Measurements from ENCODE around the gene CTNNA1.
"Not testable (repeated sequence)": the region's sequence is repeated elsewhere in the genome, so short reads cannot be mapped to it uniquely, and the experiment has no call there.

The CTNNA1 gene

DNA sequence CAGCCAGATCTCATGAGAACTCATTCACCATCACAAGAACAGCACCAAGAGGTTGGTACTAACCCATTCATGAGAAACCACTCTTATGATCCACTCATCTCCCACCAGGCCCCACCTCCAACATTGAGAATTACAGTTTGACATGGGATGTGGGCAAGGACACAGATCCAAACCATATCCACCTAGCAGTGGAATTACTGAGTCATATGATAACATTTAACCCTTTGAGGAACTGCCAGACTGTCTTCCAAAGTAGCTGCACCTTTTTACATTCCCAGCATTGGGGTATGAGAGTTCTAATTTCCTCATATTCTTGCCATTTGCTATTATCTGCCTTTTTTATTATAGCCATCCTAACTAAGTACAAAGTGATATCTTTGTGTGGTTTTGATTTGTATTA lies 51.9 kb downstream of the CTNNA1 start:
- H3K9me3 ChIP-seq (ENCODE audit: control insufficient read depth, insufficient read depth, low read length), result no peaks in the 10 kb centered on the region
- H3K27ac ChIP-seq (ENCODE audit: low read length), result no peak overlapping the region
- no peak overlapping the region for H3K4me3 ChIP-seq (ENCODE audit: low read length)
- no peaks in the 10 kb centered on the region; the same call in 1 of the 2 replicates for H3K36me3 ChIP-seq (ENCODE audit: control insufficient read depth, insufficient read depth, low read length)
- H3K27me3 ChIP-seq (ENCODE audit: control insufficient read depth, insufficient read depth, low read length), result no peaks in the 10 kb centered on the region
- no peaks in the 10 kb centered on the region for H3K4me1 ChIP-seq (ENCODE audit: control insufficient read depth, insufficient read depth, low read length)
- DNase-seq (ENCODE audit: low read depth, low spot score), result no peak

GRCh38 chr5:138807182-138807581 lies 54.0 kb downstream of the CTNNA1 start:
- H3K4me3 ChIP-seq (ENCODE audit: low read length), result no peak overlapping the region
- no peaks in the 10 kb centered on the region; the same call in 1 of the 2 replicates for H3K36me3 ChIP-seq (ENCODE audit: control insufficient read depth, insufficient read depth, low read length)
- no CpG with 5 or more reads among the region's 1 CpG for WGBS (ENCODE audit: insufficient coverage, insufficient read length)
- no peaks in the 10 kb centered on the region for H3K9me3 ChIP-seq (ENCODE audit: control insufficient read depth, insufficient read depth, low read length)
- no peaks in the 10 kb centered on the region for H3K27me3 ChIP-seq (ENCODE audit: control insufficient read depth, insufficient read depth, low read length)
- no peak for DNase-seq (ENCODE audit: low read depth, low spot score)
- H3K4me1 ChIP-seq (ENCODE audit: control insufficient read depth, insufficient read depth, low read length), result no peaks in the 10 kb centered on the region
- H3K27ac ChIP-seq (ENCODE audit: low read length), result no peak overlapping the region

- H3K36me3 ChIP-seq (ENCODE audit: control insufficient read depth, insufficient read depth, low read length), result no peaks in the 10 kb centered on the region; the same call in 1 of the 2 replicates
- no peaks in the 10 kb centered on the region for H3K27me3 ChIP-seq (ENCODE audit: control insufficient read depth, insufficient read depth, low read length)
- no peak overlapping the region for H3K27ac ChIP-seq (ENCODE audit: low read length)
- no peak overlapping the region for H3K4me3 ChIP-seq (ENCODE audit: low read length)
- no peaks in the 10 kb centered on the region for H3K4me1 ChIP-seq (ENCODE audit: control insufficient read depth, insufficient read depth, low read length)
- no peaks in the 10 kb centered on the region for H3K9me3 ChIP-seq (ENCODE audit: control insufficient read depth, insufficient read depth, low read length)
- no peak for DNase-seq (ENCODE audit: low read depth, low spot score)
Measured at GRCh38 chr5:138809391-138809790, 56.2 kb downstream of the CTNNA1 start.

GRCh38 chr5:138810861-138811260 lies 57.6 kb downstream of the CTNNA1 start:
- WGBS (ENCODE audit: insufficient coverage, insufficient read length), result no CpG with 5 or more reads among the region's 35 CpGs
- H3K9me3 ChIP-seq (ENCODE audit: control insufficient read depth, insufficient read depth, low read length); H3K27me3 ChIP-seq (ENCODE audit: control insufficient read depth, insufficient read depth, low read length); DNase-seq (ENCODE audit: low read depth, low spot score); H3K4me3 ChIP-seq (ENCODE audit: low read length); H3K27ac ChIP-seq (ENCODE audit: low read length); H3K36me3 ChIP-seq (ENCODE audit: control insufficient read depth, insufficient read depth, low read length); H3K4me1 ChIP-seq (ENCODE audit: control insufficient read depth, insufficient read depth, low read length): not testable (repeated sequence)

- Histone ChIP-seq H3K4me3 (ENCODE audit: low read length) (no peak overlapping the region), H3K27me3 (ENCODE audit: control insufficient read depth, insufficient read depth, low read length) (no peaks in the 10 kb centered on the region), H3K4me1 (ENCODE audit: control insufficient read depth, insufficient read depth, low read length) (peaks cover 5% of the 10 kb centered on the region), H3K36me3 (ENCODE audit: control insufficient read depth, insufficient read depth, low read length) (no peaks in the 10 kb centered on the region), H3K9me3 (ENCODE audit: control insufficient read depth, insufficient read depth, low read length) (no peaks in the 10 kb centered on the region), H3K27ac (ENCODE audit: low read length) (no peak overlapping the region)
- DNase-seq (ENCODE audit: low read depth, low spot score), result no peak
- no CpG with 5 or more reads among the region's 5 CpGs for WGBS (ENCODE audit: insufficient coverage, insufficient read length)
Measured at GRCh38 chr5:138815529-138815928, 62.3 kb downstream of the CTNNA1 start.

DNA sequence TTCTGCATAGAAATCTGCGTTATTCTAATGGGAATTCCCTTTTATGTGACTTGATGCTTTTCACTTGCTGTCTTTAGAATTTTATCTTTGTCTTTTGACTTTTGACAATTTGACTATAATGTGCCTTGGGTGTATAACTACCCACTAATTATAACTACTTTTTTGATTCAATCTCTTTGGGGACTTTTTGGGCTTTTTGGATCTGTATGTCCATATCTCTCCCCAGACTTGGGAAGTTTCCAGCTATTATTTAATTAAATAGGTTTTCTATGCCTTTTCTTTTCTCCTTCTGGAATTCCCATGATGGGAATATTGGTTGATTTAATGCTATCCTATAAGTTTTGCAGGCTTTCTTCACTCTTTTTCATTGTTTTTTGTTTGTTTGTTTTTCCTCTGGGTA lies 64.0 kb downstream of the CTNNA1 start:
- H3K36me3 ChIP-seq (ENCODE audit: control insufficient read depth, insufficient read depth, low read length), result no peaks in the 10 kb centered on the region
- no peak for DNase-seq (ENCODE audit: low read depth, low spot score)
- H3K27ac ChIP-seq (ENCODE audit: low read length), result no peak overlapping the region
- no peak overlapping the region for H3K4me3 ChIP-seq (ENCODE audit: low read length)
- no CpG with 5 or more reads among the region's 1 CpG for WGBS (ENCODE audit: insufficient coverage, insufficient read length)
- H3K27me3 ChIP-seq (ENCODE audit: control insufficient read depth, insufficient read depth, low read length), result no peaks in the 10 kb centered on the region
- no peaks in the 10 kb centered on the region for H3K9me3 ChIP-seq (ENCODE audit: control insufficient read depth, insufficient read depth, low read length)
- H3K4me1 ChIP-seq (ENCODE audit: control insufficient read depth, insufficient read depth, low read length), result peaks cover 5% of the 10 kb centered on the region

DNA sequence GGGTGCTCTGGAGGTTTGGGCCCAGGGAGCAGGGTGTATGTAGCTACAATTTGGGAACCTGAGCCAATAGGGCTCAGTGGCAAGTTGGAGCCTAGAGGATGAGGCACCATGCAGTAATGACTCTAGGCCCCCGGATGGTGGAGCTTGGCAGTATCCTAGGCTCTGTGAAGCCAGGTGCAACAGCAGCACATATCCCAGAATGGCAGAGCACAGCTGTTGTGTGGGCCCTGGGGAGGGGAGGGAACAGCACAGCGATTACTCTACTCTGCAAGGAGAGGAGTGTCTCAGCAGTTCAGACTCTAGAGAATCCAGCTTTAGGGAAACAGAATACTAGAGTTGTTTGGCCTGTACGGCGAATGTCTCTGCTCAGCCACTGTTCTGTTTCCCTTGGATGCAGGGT lies 65.9 kb downstream of the CTNNA1 start:
- DNase-seq (ENCODE audit: low read depth, low spot score), result no peak
- H3K27me3 ChIP-seq (ENCODE audit: control insufficient read depth, insufficient read depth, low read length), result no peaks in the 10 kb centered on the region
- no CpG with 5 or more reads among the region's 4 CpGs for WGBS (ENCODE audit: insufficient coverage, insufficient read length)

GRCh38 chr5:138820695-138821094 lies 67.5 kb downstream of the CTNNA1 start:
- no peak overlapping the region for H3K27ac ChIP-seq (ENCODE audit: low read length)
- DNase-seq (ENCODE audit: low read depth, low spot score), result no peak
- no peaks in the 10 kb centered on the region for H3K27me3 ChIP-seq (ENCODE audit: control insufficient read depth, insufficient read depth, low read length)
- 100% methylated on average over 1 of the region's 3 CpGs for WGBS (ENCODE audit: insufficient coverage, insufficient read length)
- peaks cover 5% of the 10 kb centered on the region for H3K4me1 ChIP-seq (ENCODE audit: control insufficient read depth, insufficient read depth, low read length)
- H3K36me3 ChIP-seq (ENCODE audit: control insufficient read depth, insufficient read depth, low read length), result no peaks in the 10 kb centered on the region
- H3K4me3 ChIP-seq (ENCODE audit: low read length), result no peak overlapping the region
- H3K9me3 ChIP-seq (ENCODE audit: control insufficient read depth, insufficient read depth, low read length), result no peaks in the 10 kb centered on the region

More for the DNA sequence above, 65.9 kb downstream of the CTNNA1 start:
- H3K4me1 ChIP-seq (ENCODE audit: control insufficient read depth, insufficient read depth, low read length), result peaks cover 5% of the 10 kb centered on the region
- no peak overlapping the region for H3K4me3 ChIP-seq (ENCODE audit: low read length)
- H3K27ac ChIP-seq (ENCODE audit: low read length), result no peak overlapping the region
- no peaks in the 10 kb centered on the region for H3K9me3 ChIP-seq (ENCODE audit: control insufficient read depth, insufficient read depth, low read length)
- H3K36me3 ChIP-seq (ENCODE audit: control insufficient read depth, insufficient read depth, low read length), result no peaks in the 10 kb centered on the region

- DNase-seq (ENCODE audit: low read depth, low spot score), result no peak
- WGBS (ENCODE audit: insufficient coverage, insufficient read length), result no CpG with 5 or more reads among the region's 7 CpGs
- no peaks in the 10 kb centered on the region; the same call in 1 of the 2 replicates for H3K36me3 ChIP-seq (ENCODE audit: control insufficient read depth, insufficient read depth, low read length)
Measured at GRCh38 chr5:138824516-138824915, 71.3 kb downstream of the CTNNA1 start.

DNA sequence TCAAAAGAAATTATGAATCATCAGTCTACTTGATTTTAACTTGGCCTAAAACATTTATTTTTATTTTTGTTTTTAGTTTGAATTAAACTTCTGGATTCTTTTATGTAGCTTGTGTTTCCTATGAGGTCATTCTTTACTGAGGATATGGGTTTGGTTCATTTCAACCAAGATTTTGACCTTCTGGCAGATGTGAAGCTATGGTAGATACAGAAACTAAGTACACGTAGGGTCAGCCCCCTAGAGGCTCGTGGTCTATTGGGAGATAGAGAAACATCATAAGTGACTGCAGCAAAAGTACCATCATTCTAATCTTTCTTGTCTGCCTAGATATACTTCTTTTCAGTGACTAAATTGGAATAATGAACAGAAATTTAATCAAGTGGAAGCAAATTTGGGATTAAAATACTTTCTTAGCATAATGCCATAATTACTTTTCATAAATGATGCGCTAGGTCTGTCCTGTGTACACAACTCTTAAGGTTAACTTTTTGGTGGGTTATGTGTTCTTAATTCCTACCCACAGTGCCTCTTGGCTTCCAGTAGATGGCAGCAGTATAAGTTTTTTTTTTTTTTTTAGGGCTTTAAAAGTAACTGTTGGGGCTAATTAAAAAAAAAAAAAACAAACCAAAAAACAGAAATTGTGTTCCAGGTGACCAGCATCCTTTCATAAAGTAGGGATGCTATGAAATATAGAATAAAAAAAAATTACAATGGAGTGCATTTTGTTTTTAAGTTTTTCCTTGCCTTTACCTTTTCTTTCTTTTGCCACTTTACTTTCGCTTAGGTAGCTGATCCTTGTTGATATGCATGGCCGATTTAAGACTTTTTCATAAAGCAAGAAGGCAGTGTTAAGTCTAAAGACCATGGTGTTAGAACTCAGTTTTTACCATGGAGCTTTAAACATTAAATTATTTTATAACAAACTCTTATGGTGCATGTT lies 72.0 kb downstream of the CTNNA1 start:
- no peaks in the 10 kb centered on the region for H3K4me1 ChIP-seq (ENCODE audit: control insufficient read depth, insufficient read depth, low read length)
- no peaks in the 10 kb centered on the region for H3K27me3 ChIP-seq (ENCODE audit: control insufficient read depth, insufficient read depth, low read length)
- H3K9me3 ChIP-seq (ENCODE audit: control insufficient read depth, insufficient read depth, low read length), result no peaks in the 10 kb centered on the region
- H3K36me3 ChIP-seq (ENCODE audit: control insufficient read depth, insufficient read depth, low read length), result no peaks in the 10 kb centered on the region; the same call in 1 of the 2 replicates
- DNase-seq (ENCODE audit: low read depth, low spot score), result no peak
- no peak overlapping the region for H3K27ac ChIP-seq (ENCODE audit: low read length)
- no peak overlapping the region for H3K4me3 ChIP-seq (ENCODE audit: low read length)
- no CpG with 5 or more reads among the region's 5 CpGs for WGBS (ENCODE audit: insufficient coverage, insufficient read length)

More at GRCh38 chr5:138824516-138824915, 71.3 kb downstream of the CTNNA1 start:
- Histone ChIP-seq H3K4me1 (ENCODE audit: control insufficient read depth, insufficient read depth, low read length) (no peaks in the 10 kb centered on the region), H3K27ac (ENCODE audit: low read length) (no peak overlapping the region), H3K9me3 (ENCODE audit: control insufficient read depth, insufficient read depth, low read length) (no peaks in the 10 kb centered on the region), H3K4me3 (ENCODE audit: low read length) (no peak overlapping the region), H3K27me3 (ENCODE audit: control insufficient read depth, insufficient read depth, low read length) (no peaks in the 10 kb centered on the region)

- Histone ChIP-seq H3K9me3 (ENCODE audit: control insufficient read depth, insufficient read depth, low read length) (no peaks in the 10 kb centered on the region), H3K4me1 (ENCODE audit: control insufficient read depth, insufficient read depth, low read length) (peaks cover 4% of the 10 kb centered on the region; the same call in 1 of the 2 replicates), H3K36me3 (ENCODE audit: control insufficient read depth, insufficient read depth, low read length) (no peaks in the 10 kb centered on the region; the same call in 1 of the 2 replicates), H3K27ac (ENCODE audit: low read length) (no peak overlapping the region), H3K4me3 (ENCODE audit: low read length) (no peak overlapping the region), H3K27me3 (ENCODE audit: control insufficient read depth, insufficient read depth, low read length) (no peaks in the 10 kb centered on the region)
- no peak for DNase-seq (ENCODE audit: low read depth, low spot score)
- WGBS (ENCODE audit: insufficient coverage, insufficient read length), result no CpG with 5 or more reads among the region's 4 CpGs
Measured at GRCh38 chr5:138828556-138828955, 75.3 kb downstream of the CTNNA1 start.

Measured in iPS DF 6.9 (cell line).